Measurements from ENCODE around the gene CDX1. TPM values are rescaled to one million over a fixed set of nuclear protein-coding genes. Genes with fewer than 3 reads are reported as not detected.

CDX1 gene
- total RNA-seq = under 0.01 TPM in 1 of 2 replicates, not detected in the other

DNA sequence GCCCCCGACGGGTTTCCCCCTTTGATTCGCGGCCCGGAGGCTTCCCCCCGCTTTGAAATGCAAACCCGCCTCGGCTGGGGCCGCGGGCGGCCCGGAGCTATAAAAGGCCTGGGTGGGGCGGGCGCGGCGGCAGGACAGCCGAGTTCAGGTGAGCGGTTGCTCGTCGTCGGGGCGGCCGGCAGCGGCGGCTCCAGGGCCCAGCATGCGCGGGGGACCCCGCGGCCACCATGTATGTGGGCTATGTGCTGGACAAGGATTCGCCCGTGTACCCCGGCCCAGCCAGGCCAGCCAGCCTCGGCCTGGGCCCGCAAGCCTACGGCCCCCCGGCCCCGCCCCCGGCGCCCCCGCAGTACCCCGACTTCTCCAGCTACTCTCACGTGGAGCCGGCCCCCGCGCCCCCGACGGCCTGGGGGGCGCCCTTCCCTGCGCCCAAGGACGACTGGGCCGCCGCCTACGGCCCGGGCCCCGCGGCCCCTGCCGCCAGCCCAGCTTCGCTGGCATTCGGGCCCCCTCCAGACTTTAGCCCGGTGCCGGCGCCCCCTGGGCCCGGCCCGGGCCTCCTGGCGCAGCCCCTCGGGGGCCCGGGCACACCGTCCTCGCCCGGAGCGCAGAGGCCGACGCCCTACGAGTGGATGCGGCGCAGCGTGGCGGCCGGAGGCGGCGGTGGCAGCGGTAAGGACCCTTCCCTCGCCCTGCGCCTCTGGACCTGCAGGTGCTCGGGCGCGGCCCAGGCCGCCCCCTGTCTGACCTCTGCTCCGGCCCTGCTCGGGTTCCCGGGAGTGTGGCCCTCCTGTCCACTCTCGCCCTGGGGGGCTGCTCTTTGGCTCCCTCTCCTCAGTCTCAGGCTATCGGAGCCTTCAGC lies at the start of gene CDX1:
Gene CDX1 (plus strand): TSS at position 129 of the 862 bp plus-strand sequence. CDS start 99 bp downstream, at position 228.
- no peak for DNase-seq (ENCODE audit: low read depth in 2 of 2)

DNA sequence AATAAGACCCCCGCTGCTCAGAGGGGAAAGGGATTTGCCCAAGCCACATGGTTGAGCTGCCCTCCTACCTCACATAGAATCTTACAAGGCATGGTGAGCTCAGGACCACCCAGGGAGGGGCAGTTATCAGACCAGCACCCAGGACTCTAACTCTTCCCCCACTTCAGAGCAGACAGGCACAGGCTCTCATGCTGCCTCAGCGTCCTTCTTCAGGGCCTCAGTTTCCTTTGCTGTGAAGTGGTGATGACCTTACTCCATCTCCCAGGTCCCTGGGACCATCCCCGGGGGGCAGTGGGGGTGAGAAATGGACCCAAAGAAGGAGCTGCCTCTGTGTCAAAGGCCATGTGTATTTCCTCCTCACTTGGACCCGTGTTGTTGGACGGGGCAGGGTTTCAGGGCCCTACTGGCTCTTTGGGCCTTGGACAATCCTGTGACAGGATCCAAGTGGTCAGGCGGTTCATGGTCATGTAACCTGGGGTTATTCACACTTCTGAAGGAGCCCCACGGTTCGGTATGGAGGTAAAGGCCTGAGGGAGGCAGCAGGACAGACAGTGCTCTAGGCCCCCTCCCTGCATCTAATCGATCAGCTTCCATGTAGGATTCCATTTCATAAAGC lies 48.5 kb upstream of the CDX1 start:
- DNase-seq (ENCODE audit: low read depth in 2 of 2) = no peak

DNA sequence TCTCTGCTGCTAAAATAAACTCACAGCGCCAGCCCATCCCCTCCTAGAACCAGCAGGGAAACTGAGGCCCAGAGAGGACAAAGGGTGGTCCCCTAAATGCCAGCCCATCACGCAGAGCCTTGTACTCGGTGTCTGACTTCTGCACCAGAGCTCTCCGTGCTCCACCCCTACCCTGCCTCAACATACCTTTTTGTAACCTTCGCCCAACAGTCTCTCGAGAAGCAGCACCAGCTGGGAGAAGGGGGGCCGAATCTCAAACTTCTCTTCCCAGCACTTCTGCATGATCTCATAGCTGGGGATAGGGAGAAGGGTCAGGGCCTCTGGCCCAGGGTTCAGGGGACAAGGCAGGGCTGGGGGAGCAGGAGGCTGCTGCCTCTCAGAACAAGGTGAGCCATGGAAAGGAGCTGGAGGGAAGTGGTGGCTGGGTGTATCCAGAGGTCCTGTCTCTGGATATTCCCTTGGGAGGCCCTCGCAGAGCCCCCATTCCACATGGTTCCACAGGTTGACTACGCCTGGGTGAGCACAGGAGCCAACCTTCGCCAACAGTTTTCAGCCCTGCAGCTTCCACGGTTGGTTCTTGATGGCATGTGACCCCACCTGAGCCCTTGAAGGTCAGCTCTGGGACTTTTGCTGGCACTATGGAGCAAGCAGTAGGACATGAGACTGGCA lies 47.9 kb upstream of the CDX1 start:
- DNase-seq (ENCODE audit: low read depth in 2 of 2) = no peak

DNA sequence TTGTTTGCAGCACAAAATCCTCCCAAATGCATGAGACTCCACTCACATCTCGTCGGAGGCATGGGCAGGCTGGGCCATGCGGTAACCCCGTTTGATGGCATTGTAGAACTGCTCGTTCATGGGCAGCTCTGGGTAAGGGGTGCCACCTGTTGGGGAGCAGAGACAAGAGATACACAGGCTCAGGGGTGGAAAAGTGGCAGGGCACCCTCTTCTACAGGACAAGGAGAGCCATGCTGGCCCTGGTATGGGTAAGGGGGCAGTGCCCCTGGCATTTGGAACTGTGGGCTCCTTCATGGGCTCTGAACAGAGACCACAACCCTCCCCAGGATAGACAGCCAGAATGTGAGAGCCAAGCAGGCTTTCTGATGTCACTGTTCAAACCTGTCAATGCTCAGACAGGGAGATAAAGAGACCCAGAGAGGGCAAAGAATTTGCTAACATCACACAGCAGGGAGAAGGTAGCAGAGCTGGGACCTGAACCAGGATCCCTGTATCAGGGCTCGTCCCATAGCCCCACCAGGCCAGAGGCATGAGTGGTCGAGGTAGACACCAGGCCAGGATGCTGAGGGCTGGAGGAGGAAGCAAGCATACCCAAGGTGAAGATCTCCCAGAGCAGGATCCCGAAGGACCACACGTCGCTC lies 47.0 kb upstream of the CDX1 start:
- no peak for DNase-seq (ENCODE audit: low read depth in 2 of 2)

DNA sequence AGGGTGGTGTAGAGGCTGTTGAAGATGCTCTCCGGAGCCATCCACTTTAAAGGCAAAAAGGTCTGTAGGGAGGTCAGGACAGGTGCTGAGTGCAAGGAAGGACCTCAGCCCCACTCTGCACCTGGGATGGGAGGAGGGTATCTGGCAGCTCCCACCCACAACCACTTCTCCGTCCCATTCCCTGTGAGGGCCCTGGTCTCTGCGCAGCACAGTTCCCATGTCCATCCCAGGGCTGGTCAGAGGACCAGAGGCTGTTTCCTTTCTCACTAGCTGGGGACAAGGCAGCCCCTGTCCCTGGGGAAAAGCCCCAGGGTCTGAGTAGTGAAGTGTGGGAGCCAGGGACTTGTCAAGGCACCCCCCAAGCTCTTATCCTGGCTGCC lies 46.5 kb upstream of the CDX1 start:
- no peak for DNase-seq (ENCODE audit: low read depth in 2 of 2)

DNA sequence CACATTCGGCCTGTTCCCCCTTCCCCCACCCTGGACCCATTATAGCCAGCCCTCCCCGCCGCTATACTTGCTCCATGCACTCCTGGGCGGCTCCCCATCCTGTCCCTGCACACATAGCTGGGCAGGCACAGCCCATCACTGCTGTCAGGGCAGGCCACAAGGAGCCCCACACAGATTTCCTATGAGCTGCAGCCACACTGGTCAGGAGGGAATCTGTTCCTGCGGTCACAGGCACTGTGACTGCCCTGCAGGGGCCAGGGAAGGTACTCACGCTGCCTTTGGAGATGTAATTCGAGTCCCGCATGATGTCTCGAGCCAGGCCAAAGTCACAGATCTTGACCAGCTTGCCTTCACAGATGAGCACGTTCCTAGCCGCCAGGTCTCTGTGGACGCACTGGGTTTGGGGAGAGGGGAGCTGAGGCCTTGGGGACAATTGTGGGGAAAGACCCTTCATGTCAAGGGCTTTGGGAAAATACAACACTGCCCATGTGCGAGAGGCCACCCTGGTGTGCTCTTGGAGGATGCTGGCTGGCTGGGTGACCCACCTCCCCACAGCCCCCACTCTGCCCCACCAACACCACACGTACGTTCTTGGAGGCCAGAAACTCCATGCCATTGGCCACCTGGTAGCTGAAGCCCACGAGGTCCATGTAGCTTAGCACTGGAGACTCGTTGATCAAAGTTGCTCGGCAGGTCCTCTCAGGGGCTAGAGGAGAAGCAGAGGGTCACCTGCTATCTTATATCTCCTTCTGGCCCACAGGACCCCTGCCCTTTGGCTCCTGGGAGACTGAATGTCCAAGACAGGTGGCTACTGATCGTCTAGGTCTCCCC lies 45.7 kb upstream of the CDX1 start:
- no peak for DNase-seq (ENCODE audit: low read depth in 2 of 2)

DNA sequence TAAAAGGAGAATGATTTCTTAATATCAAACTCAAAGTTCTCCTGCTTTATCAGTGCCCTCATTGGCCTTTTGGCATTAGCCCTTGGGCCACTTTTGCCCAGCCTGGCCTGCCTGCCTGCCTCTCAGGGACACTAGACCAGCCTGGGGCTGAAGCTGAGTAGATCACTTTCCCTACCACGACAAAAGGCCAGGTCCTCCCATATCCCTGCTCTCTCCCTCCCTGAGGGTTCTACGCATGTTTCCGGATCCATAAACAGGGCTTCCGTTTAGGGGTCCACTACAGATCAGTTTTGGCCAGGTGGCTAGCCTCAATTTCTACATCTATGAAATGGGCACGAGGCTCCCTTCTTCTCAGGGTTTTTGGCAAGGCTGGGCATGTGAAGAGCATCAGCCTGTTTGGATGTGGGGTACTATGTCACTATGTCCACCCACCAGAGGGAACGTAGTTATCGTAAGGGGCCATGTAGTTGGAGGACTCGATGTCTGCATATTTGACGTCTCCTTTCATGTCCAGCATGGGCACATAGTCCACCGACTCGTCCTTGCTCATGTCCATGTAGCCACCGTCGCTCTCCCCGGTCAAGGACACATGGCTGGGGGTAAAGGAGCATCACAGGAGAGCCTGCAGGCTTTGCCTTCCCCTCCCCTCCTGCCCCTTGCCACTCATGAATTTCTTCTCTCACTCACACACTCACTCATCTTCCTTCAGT lies 45.0 kb upstream of the CDX1 start:
- DNase-seq (ENCODE audit: low read depth in 2 of 2) = no peak

DNA sequence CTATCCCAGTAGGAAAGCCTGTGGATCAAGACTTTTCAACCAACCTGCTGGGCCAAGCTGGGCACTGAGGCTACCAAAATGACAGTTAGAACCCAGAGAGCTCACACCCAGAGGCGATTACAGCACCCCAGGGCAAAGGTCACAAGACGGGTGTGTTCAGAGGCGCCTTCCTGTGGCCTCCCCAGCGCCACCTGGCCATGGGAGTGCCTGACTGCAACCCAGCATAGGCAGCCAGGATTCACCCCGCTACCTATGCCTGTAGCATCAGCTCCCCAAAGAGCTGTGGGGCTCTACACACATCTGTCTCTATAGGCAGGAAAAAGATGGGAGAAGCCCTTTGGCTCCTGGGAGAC lies 44.4 kb upstream of the CDX1 start:
- DNase-seq (ENCODE audit: low read depth in 2 of 2) = peak in 1 of 2 donors; percentile 19

DNA sequence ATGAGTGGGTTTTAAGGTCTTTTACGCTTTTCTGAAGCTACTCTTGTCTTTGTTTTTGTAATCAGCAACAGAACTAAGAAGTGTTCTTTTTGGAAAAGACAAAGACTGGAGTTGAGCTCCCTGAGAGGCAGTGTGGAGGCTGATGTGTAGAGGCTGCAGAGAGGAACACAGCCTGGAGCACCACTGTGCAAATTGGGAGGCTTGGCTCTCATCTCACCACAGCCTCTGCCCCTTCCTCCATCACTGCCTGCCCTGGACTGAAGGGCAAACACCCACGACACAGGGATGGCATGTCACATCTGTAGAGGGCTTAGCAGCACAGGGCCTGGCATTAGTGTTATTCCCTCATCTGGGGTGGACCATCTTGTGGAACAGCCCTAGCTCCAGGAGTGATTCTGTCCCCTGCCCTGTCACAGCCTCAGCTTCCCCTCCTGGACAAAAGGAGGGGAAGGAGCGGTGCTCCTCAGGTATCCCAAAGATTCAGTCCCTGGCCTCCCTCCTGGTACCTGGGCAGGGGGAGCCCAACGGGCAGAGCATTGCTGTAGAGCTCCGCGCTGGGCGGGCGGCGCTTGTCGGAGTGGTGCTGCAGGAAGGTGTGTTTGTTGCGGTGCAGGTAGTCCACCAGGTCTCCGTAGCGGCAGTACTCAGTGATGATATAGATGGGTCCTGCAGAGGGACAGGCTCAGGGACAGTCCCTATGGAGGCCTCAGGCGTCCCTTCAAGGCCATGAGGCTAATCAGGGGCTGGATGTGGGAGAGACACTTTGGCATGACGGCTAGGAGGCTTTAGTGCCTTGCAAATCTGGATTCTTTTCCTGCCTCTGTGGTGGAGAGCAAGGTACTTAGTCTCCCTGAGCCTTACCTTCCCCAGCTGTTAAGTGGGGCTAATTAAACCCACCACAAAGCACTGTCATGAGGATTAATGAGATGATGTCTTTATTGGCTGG lies 43.8 kb upstream of the CDX1 start:
- no peak for DNase-seq (ENCODE audit: low read depth in 2 of 2)

DNA sequence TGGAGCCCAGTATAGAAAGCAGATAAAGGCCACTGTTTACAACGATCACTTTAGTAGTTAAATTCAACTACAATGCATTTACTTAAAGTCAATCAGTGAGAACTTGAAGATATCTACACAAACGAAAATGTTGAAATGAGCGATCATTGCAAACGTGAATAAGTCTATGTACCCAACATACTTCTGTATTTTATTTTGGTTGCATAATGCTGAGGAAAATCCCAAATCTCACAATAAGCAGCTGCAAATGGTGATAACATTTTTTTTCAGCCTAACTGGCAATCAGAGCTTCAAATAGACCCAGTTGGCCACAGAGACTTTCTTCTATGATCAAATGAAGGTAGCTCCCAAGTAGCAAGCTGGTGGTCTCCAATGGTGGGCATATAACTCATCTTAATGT lies 43.0 kb upstream of the CDX1 start:
- no peak for DNase-seq (ENCODE audit: low read depth in 2 of 2)

DNA sequence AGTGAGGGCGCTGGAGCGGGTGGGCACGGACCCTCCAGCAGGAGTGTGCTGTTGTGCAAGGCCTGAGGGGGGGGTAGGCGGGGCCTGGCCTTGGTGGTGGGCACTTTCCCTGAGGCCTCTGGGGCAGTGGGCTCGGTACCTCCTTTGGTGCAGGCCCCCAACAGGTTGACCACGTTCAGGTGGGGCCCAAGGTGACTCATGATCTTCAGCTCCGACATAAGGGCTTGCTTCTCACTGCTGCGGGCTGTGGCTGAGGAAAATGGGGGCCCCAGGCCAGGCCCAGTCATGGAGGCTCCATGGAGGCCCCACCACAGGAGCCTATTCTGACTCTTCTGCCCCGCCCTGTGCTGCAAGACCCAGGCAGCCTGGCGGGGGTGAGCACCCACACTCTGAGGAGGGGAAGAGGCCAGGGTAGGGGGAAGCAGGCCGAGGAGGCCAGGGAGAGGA lies 42.4 kb upstream of the CDX1 start:
- no peak for DNase-seq (ENCODE audit: low read depth in 2 of 2)

DNA sequence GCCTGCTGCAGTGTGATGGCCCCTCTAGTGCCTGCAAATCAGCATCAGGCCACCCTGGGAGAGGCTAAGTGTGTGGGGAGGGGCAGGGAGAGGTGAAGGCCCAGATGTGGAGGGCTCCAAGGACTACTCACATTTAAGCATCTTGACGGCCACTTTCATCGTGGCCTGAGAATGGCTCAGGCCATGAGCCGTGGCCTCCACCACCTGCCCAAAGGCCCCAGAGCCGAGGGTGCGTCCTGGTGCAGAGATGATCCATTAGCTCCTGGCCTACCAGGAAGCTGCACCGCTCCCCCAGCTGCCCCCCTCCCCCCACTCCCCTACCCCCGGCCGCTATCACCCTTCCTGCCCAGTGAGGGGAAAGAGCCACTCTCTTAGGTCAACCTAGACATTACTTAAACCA lies 42.0 kb upstream of the CDX1 start:
- no peak for DNase-seq (ENCODE audit: low read depth in 2 of 2)

DNA sequence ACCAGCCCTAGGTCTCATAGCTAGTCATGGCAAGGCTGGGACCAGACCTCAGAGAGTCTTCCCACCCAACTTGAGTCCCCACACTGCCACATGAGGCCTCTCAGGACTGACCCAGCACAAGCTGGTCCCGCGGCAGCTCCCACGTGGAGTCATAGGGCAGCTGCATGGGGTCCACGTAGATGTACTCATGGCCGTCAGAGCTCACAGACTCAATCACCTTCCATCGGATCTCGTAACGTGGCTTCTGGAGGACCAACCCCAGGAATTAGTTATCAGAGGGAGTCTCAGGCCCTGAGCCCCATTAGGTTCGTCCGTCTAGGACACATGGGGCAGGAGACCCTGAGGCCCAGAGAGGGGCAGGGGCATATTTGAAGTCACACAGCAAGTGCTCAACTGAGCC lies 41.2 kb upstream of the CDX1 start:
- no peak for DNase-seq (ENCODE audit: low read depth in 2 of 2)

DNA sequence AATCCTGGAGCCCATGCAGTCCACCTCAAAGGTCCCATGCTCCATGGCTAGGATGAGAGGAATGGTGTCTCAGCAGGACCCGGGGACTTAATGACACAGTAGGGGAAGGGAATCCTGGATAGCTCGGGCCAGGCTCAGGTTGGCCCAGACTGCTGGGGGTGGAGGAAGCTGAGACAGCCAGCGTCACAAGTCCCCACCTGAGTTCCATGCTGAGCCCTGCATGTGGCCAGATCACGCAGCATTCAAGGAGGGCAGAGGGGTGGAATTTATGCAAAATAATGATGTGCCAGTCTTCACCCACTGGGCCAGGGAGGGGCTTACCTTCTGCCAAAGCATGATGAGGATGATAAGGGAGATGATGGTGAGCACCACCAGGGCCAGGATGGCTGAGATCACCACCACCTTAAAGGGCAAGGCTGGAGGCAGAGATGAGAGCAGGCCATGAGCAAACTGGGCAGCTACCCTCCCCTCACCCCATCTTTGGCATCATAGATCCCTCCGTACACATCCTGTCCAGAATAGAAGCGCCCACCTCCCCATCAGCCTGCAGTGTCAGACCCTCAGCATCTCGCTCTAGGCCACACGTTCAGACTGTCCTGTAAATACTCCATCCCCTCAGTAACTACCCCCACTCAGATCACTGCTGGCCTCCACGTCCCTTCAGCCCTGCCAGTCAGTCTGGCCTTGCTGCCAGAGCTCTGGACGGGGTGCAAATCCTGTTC lies 40.2 kb upstream of the CDX1 start:
- DNase-seq (ENCODE audit: low read depth in 2 of 2) = no peak

DNA sequence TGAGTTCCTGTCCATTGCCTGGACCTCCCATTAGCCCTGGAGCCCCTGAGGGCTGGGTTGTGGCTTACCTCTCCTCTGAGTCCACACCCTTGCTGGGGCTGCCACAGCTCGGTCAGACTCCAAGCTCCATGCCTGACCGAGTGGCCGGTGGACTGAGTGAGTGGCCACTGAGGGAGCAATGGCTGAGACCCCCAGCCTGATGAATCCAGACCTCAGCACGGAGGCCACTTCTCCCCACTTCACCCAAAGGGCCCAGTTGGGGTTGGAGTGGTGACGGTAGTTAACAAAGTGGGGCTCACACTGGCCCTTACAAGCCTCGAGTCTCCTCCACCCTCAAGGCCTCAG lies 39.7 kb upstream of the CDX1 start:
- no peak for DNase-seq (ENCODE audit: low read depth in 2 of 2)

DNA sequence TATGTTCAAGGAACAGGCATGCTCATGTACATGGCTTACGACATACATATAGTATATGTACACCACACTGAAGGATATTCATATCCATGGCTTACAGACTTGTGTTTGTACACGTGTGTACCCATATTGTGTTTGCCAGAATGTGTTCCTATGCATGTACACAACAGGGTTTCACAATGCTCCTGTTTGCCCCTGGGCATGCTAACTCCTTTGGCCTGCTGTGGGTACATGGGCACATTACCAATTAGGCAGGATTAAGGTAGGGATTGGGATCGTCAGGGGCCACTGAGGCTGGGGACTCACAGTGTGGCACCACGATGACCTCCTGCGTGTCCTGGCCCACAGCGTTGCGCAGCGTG lies 37.1 kb upstream of the CDX1 start:
- DNase-seq (ENCODE audit: low read depth in 2 of 2) = no peak

DNA sequence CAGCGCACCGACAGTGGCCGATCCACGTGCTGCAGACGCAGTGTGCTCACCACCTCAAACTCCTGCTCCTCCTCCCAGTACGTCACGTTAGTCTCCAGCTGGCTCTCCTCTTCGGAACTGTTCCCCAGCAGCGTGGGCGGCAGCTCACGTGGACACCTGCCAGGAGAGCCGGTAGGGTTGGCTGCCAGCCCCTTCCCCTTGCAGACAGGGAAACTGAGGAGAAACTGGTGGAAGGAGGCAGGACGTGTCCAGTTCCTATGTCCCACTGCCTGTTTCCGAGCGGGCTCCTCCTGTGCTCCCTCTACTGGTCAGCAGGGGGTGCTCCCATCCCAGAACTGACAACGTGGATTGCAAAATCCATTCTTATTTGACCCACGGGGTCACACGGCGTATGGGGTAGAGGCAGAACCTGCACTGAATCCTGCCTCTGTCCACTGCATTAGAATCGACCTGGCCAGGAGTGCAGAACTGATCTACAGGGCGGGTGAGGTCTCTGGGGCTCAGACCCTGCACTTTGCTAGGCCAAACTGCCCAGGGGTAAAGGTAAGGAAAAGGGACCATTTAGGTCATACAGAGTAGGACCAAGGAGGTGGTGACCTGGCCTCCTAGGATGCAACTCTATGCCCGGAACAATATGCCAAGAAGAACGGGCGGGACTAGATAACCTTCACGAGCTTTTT lies 36.6 kb upstream of the CDX1 start:
- DNase-seq (ENCODE audit: low read depth in 2 of 2) = peak; percentile 71 to 85

DNA sequence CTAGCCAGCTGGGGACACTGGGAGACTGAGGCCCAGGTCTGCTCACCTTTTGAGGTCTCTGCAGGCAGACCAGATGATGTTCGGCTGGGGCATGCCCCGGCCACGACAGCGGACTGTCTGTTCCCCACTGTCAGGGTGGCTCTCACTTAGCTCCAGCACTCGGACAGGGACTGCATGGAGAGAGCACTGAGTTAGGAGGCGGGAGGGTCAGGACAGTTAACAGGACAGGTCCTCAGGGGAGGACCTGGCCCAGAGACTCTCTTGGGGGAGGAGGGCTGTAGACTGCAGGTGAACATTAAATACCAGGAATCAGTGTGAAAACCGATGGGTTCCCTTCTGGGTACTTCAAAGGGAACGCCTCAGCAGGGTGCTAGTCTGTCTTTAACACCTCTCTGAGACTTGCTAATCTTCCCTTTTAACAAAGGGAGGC lies 36.1 kb upstream of the CDX1 start:
- DNase-seq (ENCODE audit: low read depth in 2 of 2) = no peak

Measured in lung microvascular endothelial cell (primary cell).